OCI-LY1 (cell line): ENCODE measurements around the gene PRKCA.

Experiments used
- CTCF ChIP-seq: fragments of 200-600 bp; sonication (generic), shearing (Covaris generic); IDR thresholded peaks from 2 replicates; pipeline ENCODE4 v1.5.1; 2017; ENCODE audit warnings: mild to moderate bottlenecking, antibody characterized with exemption, low read length, moderate library complexity, mixed read lengths
- EZH2 ChIP-seq: fragments of 200-600 bp; sonication (generic), shearing (Covaris generic); IDR thresholded peaks from 2 replicates; pipeline ENCODE4 v1.8.0; 2017; ENCODE audit warnings: borderline replicate concordance, mixed run types, mild to moderate bottlenecking, antibody characterized with exemption, low read length, moderate library complexity, mixed read lengths

DNA sequence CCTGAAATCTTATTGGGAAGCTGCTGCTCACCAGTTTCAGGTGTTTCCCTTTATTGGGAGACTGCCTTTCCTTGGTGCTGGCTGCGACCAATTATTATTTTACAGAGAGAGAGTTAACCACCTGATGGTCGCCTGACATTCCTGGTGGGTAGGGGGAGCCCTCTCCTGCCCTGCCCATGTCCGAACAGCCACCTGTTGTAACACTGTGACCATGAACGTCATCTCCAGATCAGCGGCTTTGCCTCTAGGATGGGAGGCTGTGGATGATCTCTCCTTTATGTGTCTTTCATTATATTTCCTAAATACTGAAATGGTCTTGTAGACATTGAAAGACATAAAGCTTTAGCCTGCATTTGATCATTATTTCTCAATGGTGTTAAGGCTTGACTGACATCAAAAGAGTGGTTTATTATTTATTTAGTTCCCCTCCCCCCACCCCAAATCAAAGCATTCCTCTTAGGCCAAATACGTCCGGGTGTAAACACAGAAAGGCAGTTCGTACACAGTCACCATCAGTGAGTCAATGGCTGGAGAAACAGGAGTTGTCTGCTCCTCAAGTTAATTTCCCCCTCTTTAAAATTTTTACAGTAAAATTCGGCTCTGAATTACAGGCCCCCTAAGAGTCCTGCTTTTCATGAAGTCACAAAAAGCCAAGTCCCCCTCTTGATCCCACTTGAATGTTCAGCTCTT lies 474.7 kb downstream of the PRKCA start:
- TF ChIP-seq CTCF (no peak), EZH2 (no peak)
